Natural killer cell (primary cell): ENCODE measurements around the gene ADGRD1. TPM values are rescaled to one million over a fixed set of nuclear protein-coding genes. Genes with fewer than 3 reads are reported as not detected.

Experiments
- ATAC-seq, 3 donors: fragments of 150-1000 bp in 2 of 3; fragments of 200-7000 bp in 1 of 3; cut with Tn5 transposase; 1 replicate in 1 of 3; 2 replicates in 2 of 3; pipeline ENCODE4 v1.10.0; 2021; ENCODE audit warnings: mild to moderate bottlenecking in 2 of 3, moderate library complexity in 2 of 3
- DNase-seq, 2 donors: peaks; one replicate each; pipeline versions ENCODE4 v3.0.0 to v3.0.0-alpha.2; 2013 to 2021; ENCODE audit warnings: mixed read lengths in 1 of 2
- H3K27ac ChIP-seq: one replicate; pipeline ENCODE4 v1.5.1; 2013; ENCODE audit warnings: mild to moderate bottlenecking, low read length
- H3K27me3 ChIP-seq: one replicate; pipeline ENCODE4 v1.6.1; 2013; ENCODE audit warnings: low read length; ENCODE audit not compliant: control insufficient read depth, insufficient read depth
- H3K36me3 ChIP-seq: one replicate; pipeline ENCODE4 v1.6.1; 2013; ENCODE audit warnings: low read length; ENCODE audit not compliant: control insufficient read depth, insufficient read depth
- H3K4me1 ChIP-seq: one replicate; pipeline ENCODE4 v1.6.1; 2013; ENCODE audit warnings: low read length; ENCODE audit not compliant: control insufficient read depth, insufficient read depth
- H3K4me3 ChIP-seq: one replicate; pipeline ENCODE4 v1.5.1; 2013; ENCODE audit warnings: low read length
- H3K9me3 ChIP-seq: one replicate; pipeline ENCODE4 v1.6.1; 2013; ENCODE audit warnings: low read length; ENCODE audit not compliant: control insufficient read depth, insufficient read depth
- H3K27ac Mint-ChIP-seq, 2 donors: one replicate each; pipeline ENCODE4 v1.8.0; 2022; ENCODE audit warnings: mild to moderate bottlenecking in 2 of 2, mixed read lengths in 2 of 2, moderate library complexity in 1 of 2
- H3K27me3 Mint-ChIP-seq, 2 donors: one replicate each; pipeline ENCODE4 v1.8.0; 2022; ENCODE audit warnings: low read depth in 2 of 2, mixed read lengths in 2 of 2
- H3K36me3 Mint-ChIP-seq: one replicate; pipeline ENCODE4 v1.8.0; 2022; ENCODE audit warnings: mixed read lengths
- H3K4me1 Mint-ChIP-seq, 2 donors: one replicate each; pipeline ENCODE4 v1.8.0; 2022; ENCODE audit warnings: mixed read lengths in 2 of 2
- H3K4me3 Mint-ChIP-seq: one replicate; pipeline ENCODE4 v1.8.0; 2022; ENCODE audit warnings: mild to moderate bottlenecking, moderate library complexity, mixed read lengths
- H3K9me3 Mint-ChIP-seq, 2 donors: one replicate each; pipeline ENCODE4 v1.8.0; 2022; ENCODE audit warnings: mixed read lengths in 2 of 2
- CTCF ChIP-seq: fragments of 200-600 bp; IDR thresholded peaks from one replicate; pipeline ENCODE4 v1.8.0; 2022; ENCODE audit warnings: antibody characterized with exemption
- WGBS: methylation state at CpG from one replicate; pipeline ENCODE4 v1.1.7; 2013; ENCODE audit warnings: missing lambda C conversion rate; ENCODE audit not compliant: insufficient coverage; 5-methylcytosine and 5-hydroxymethylcytosine counted together
- intact Hi-C: fragments of 100-400 bp; cut with micrococcal nuclease; formaldehyde crosslinking; loops from one replicate; pipeline ENCODE4 v1.14.2; 2022
- total RNA-seq, 4 donors: library from RNA; stranded (reverse); fragments of 120-200 nt in 1 of 4; gene quantifications; one replicate each; pipeline versions ENCODE4 v1.2.3 to v1.2.4, GENCODE V29; 2013 to 2022

ADGRD1 gene
- total RNA-seq, 3 donors from 2014 or later (not counting 1 experiment from before 2014, with no cell fraction given): 0.50 to 3.9 (median 1.4) TPM

GRCh38 chr12:131137009-131137835 is 183.5 kb downstream of the ADGRD1 start:
- intact Hi-C loops: no loop called here
- WGBS: 86% methylated on average over 23 of the region's 25 CpGs
- no peak overlapping the region for H3K4me3 ChIP-seq
- Mint-ChIP-seq H3K4me1 (no peaks in the 10 kb centered on the region), H3K36me3 (no peaks in the 10 kb centered on the region), H3K27ac (no peak overlapping the region), H3K4me3 (no peak overlapping the region), H3K27me3 (no peaks in the 10 kb centered on the region), H3K9me3 (no peaks in the 10 kb centered on the region)
- peaks cover 3% of the 10 kb centered on the region for H3K4me1 ChIP-seq
- H3K27me3 ChIP-seq: no peaks in the 10 kb centered on the region
- no peaks in the 10 kb centered on the region for H3K36me3 ChIP-seq
- DNase-seq (no peak), ATAC-seq (no peak)
- H3K9me3 ChIP-seq: no peaks in the 10 kb centered on the region
- H3K27ac ChIP-seq: no peak overlapping the region
- TF ChIP-seq CTCF: no peak

GRCh38 chr12:131137836-131138637 is 184.3 kb downstream of the ADGRD1 start:
- TF ChIP-seq CTCF: no peak
- no peak overlapping the region for H3K4me3 Mint-ChIP-seq
- ATAC-seq: no peak
- no peaks in the 10 kb centered on the region for H3K9me3 ChIP-seq
- DNase-seq: no peak
- 84% methylated on average over 28 of the region's 28 CpGs for WGBS
- no peaks in the 10 kb centered on the region for H3K36me3 Mint-ChIP-seq
- no peaks in the 10 kb centered on the region for H3K4me1 ChIP-seq
- H3K27me3 Mint-ChIP-seq: no peaks in the 10 kb centered on the region
- H3K4me1 Mint-ChIP-seq: no peaks in the 10 kb centered on the region
- H3K4me3 ChIP-seq: no peak overlapping the region
- no peaks in the 10 kb centered on the region for H3K9me3 Mint-ChIP-seq
- H3K27ac Mint-ChIP-seq: no peak overlapping the region
- H3K27ac ChIP-seq: no peak overlapping the region
- intact Hi-C loops: no loop called here
- H3K36me3 ChIP-seq: no peaks in the 10 kb centered on the region
- no peaks in the 10 kb centered on the region for H3K27me3 ChIP-seq

- no peaks in the 10 kb centered on the region for H3K4me1 ChIP-seq
- no peaks in the 10 kb centered on the region for H3K27me3 ChIP-seq
- H3K4me3 ChIP-seq: no peak overlapping the region
- no peak overlapping the region for H3K4me3 Mint-ChIP-seq
- 92% methylated on average over 34 of the region's 34 CpGs for WGBS
- intact Hi-C loops: no loop called here
- DNase-seq (no peak), ATAC-seq (no peak)
- no peaks in the 10 kb centered on the region for H3K27me3 Mint-ChIP-seq
- no peaks in the 10 kb centered on the region for H3K36me3 ChIP-seq
- H3K4me1 Mint-ChIP-seq: no peaks in the 10 kb centered on the region
- no peak for TF ChIP-seq CTCF
- no peaks in the 10 kb centered on the region for H3K9me3 Mint-ChIP-seq
- H3K27ac ChIP-seq: no peak overlapping the region
- no peaks in the 10 kb centered on the region for H3K9me3 ChIP-seq
- H3K36me3 Mint-ChIP-seq: no peaks in the 10 kb centered on the region
- no peak overlapping the region for H3K27ac Mint-ChIP-seq
Observed at GRCh38 chr12:131138638-131139362, 185.1 kb downstream of the ADGRD1 start.
